Fibroblast of the aortic adventitia (primary cell): ENCODE results near the gene TBCK. TPM values are rescaled to one million over a fixed set of nuclear protein-coding genes. Genes with fewer than 3 reads are reported as not detected.
A peak's percentile ranks its signal among the peaks of the same experiment; 100 is the strongest.

Experiments used
- DNase-seq: peaks from one replicate; pipeline ENCODE4 v3.0.0-alpha.2; 2010; ENCODE audit warnings: low read depth
- H3K4me3 ChIP-seq: 2 replicates; pipeline ENCODE4 v1.5.1; 2011; ENCODE audit warnings: low read depth, mild to moderate bottlenecking, control low read depth, low read length, moderate library complexity
- total RNA-seq: library from RNA; depleted of rRNA; stranded (reverse); fragments of >200 nt; gene quantifications from 2 replicates; pipeline ENCODE4 v1.2.3, GENCODE V29; 2012; ENCODE audit warnings: low replicate concordance
- TF ChIP-seq, protein P1 (sequence below): IDR thresholded peaks from 2 replicates; pipeline ENCODE4 v1.5.1; 2011; ENCODE audit warnings: mild to moderate bottlenecking, low read length, control low read depth, inconsistent platforms; ENCODE audit not compliant: insufficient read depth

The TBCK gene
- total RNA-seq, 1 donor, result 59.7 TPM

DNA sequence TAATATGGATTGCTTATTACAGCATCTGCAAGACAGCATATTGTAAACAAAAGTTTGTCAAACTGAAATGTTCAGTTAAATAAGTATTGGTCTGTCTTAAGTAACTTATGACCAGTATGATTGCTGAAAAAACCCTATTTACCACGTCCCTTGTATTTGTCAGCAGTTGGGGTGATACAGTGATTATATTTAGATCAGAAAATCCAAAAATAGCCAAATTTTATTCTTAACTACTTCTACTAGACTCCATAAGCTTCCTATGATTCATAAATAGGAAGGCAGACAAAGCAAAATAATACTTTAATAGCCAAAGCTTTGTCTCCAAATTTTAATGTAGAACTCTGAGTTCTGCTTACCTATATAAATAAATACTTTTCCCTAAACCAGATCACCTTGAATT lies 45.3 kb downstream of the TBCK start:
- DNase-seq, result no peak
- H3K4me3 ChIP-seq, result no peak overlapping the region
- TF ChIP-seq, protein P1, sequence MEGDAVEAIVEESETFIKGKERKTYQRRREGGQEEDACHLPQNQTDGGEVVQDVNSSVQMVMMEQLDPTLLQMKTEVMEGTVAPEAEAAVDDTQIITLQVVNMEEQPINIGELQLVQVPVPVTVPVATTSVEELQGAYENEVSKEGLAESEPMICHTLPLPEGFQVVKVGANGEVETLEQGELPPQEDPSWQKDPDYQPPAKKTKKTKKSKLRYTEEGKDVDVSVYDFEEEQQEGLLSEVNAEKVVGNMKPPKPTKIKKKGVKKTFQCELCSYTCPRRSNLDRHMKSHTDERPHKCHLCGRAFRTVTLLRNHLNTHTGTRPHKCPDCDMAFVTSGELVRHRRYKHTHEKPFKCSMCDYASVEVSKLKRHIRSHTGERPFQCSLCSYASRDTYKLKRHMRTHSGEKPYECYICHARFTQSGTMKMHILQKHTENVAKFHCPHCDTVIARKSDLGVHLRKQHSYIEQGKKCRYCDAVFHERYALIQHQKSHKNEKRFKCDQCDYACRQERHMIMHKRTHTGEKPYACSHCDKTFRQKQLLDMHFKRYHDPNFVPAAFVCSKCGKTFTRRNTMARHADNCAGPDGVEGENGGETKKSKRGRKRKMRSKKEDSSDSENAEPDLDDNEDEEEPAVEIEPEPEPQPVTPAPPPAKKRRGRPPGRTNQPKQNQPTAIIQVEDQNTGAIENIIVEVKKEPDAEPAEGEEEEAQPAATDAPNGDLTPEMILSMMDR, result no peak

DNA sequence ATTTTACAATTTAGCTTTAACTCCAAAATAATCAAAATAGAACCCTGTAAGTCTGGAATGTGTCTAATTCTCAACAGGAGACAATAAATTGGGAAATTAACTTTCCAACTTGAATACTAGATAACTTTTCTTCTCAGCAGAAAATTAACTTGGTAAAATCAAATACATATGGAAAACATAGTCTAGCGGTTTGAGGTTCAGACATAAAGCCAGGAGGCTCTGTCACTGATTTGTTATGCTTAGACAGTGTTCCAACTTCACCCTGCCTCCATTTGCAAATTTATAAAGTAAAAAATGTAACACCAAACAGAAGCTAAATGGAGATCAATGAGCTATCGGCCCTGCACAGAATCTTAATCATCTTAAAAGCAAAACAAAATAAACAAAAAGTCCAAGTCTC lies 46.3 kb downstream of the TBCK start:
- TF ChIP-seq, protein P1, result no peak
- no peak overlapping the region for H3K4me3 ChIP-seq
- DNase-seq, result no peak

DNA sequence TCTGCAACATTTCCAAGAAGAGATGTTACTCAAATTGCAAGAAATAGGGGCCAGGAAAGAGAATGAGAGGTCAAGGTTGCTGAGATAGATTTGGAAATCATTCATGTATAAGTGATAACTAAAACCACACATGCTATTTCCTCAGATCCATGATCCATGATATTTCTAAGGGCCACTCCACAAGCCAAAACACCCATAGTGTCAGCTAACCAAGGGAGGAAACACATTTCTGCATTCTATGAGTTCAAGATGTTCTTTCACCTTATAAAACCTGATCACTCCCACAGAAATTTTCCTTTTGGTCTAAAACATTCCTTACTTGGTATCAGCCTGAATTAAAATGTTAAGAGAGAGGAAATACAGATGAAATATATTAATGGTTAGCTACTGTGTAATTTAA lies 47.2 kb downstream of the TBCK start:
- no peak overlapping the region for H3K4me3 ChIP-seq
- TF ChIP-seq, protein P1, result no peak
- peak; percentile 47 for DNase-seq

DNA sequence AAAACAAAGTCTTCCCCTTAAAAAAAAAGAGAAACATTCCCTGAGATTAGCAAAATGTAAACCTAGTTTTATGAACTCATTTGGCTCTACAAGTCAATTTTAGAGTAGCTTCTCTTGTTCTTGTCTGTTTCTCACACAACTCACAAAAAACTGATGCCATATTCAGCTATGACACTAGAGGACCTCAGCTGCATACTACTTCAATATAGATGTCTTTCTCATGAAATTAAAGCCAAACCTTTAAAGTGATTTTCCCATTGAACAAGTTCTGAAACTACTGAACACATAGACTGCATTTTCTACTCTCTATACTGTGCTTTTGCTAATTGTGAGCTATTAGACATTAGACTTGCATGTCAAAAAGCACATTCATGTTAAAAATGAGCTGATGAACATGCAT lies 49.8 kb downstream of the TBCK start:
- no peak overlapping the region for H3K4me3 ChIP-seq
- TF ChIP-seq, protein P1, result peak; percentile 77
- peak; percentile 78 for DNase-seq

DNA sequence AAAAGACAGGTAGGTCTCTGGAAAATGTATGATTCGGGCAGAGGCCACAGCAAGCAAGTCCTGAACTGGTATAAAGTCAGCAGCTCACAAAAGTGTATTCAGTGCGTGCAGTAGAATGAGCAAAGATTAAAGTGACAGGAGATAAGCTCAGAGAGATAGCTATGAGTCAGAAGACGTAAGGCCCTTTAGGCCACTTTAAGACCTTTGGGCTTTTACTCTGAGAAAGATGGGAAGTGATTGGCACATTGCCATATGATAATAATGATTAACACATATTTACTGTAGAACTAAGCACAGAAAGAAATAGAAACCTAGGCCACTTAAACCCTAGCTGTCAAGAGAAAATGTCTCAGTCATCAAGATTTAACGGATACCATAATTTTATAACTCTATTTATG lies 51.7 kb downstream of the TBCK start:
- no peak overlapping the region for H3K4me3 ChIP-seq
- no peak for DNase-seq
- TF ChIP-seq, protein P1, result no peak

DNA sequence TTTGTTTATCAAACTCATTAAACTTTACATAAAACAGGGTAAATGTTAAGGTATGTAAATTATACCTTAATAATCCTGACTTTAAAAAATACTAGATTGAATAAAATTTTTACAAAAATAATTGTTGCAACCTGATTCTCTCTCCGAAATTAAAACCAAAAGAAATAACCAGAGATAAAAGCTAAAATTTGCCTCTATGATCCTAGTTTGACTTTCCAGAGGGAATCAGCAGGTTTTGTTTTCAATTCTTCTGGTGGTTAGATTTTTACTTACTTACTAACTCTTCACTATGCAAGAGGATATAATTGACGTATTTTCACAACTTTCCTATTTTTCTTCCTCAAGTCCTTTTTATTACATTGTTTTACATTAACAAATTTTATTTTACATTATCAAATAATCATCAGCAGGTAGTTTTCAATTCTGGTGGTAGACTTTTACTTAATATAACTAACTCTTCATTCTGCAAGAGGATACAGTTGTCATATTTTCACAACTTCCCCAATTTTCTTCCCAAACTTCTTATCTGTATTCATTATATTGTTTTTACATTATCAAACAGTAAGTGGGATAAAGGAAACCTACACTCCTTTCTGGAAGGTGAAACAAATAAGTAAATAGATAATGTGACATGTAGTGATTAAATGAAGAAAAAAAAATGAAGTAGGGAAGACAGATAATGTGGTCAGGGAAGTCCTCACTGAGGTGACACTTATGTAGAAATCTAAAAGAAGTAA lies 52.2 kb downstream of the TBCK start:
- no peak overlapping the region for H3K4me3 ChIP-seq
- no peak for DNase-seq
- TF ChIP-seq, protein P1, result no peak

DNA sequence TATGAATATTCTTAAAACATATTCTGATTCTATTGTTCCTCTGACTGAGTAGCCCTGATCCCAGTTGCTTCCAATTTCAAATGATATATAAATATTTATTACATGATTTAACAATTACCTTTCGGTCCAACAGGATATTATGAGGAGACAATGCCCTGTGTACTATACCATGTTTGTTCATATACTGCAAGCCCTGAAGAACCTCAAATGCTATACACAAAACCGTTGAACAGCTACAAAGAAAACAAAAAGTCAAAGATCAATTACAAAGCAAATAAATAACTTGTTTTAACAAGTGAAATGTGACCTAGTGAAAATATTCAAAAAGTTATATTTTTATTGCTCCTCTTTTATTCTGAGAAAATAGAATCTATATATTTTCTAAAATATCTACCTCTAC lies 54.0 kb downstream of the TBCK start:
- no peak overlapping the region for H3K4me3 ChIP-seq
- TF ChIP-seq, protein P1, result no peak
- DNase-seq, result no peak
